ENCODE measurements around the gene PPP1R13B.

DNA sequence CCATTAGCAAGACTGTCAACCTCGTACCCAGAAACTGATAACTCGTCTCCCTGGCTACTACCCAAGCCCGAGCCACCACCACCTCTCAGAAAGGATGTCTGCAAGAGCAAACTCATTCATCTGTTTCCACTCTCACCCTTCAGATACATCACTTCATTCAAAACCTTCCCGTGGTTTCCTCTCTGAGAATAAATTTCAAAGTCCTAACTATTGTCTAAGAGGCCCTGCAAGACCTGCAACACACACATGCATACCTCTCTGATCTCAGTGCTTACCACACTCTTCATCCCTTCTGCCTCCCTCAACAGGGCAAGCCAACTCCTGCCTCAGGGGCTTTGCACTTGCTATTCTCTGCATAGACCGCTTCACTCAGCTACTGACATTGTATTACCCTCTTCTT lies 40.6 kb downstream of the PPP1R13B start:
- TF ChIP-seq EZH2 (IDR thresholded peaks at IDR 0.05) (no peak), POLR2AphosphoS5 (IDR thresholded peaks at IDR 0.05; ENCODE audit: borderline replicate concordance, low read depth, low read length) (no peak)

Data from SK-N-MC (cell line).